Measurements from ENCODE around the gene LAGE3. TPM values are rescaled to one million over a fixed set of nuclear protein-coding genes. Genes with fewer than 3 reads are reported as not detected.
"Not testable (repeated sequence)": the region's sequence is repeated elsewhere in the genome, so short reads cannot be mapped to it uniquely, and the experiment has no call there.

The LAGE3 gene
- polyA plus RNA-seq, 1 donor: 13.6 TPM

DNA sequence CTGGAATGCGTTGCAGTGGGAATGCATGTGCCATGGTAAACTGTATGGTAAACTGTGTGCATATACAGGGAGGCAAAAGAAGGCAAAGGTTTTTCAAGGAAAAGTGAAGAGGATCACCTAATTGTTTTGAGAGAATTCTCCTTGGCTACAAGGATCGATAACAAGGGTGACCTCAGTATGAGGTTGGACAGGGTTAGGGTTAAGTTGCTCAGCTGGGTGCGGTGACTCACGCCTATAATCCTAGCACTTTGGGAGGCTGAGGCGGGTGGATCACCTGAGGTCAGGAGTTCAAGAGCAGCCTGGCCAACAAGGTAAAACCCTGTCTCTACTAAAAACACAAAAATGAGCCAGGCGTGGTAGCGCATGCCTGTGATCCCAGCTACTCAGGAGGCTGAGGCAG is 22.3 kb upstream of the LAGE3 start:
- DNase-seq: not testable (repeated sequence)

DNA sequence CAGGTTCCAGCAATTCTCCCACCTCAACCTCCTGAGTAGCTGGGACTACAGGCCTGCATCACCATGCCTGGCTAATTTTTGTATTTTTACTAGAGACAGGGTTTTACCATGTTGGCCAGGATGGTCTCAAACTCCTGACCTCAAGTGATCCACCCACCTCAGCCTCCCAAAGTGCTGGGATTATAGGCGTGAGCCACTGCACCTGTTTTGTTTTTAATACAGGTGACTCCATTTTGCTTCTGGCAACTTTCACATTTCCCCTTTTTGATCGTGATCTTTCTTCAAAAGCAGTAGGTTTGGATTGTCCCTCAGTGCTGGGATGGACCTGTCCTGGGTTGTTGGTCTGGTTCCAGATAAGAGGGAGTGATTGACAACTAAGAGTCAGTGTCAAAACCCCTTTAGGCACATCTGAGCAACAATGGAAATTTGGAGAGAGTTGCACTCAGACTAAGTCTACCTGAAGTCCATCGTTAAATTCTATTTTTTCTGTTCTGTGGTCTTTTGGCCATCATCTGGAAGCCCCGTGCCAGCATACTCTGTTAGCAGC is 17.6 kb upstream of the LAGE3 start:
- not testable (repeated sequence) for DNase-seq

GRCh38 chrX:154495472-154495922 is 16.4 kb upstream of the LAGE3 start:
- no peak for DNase-seq

DNA sequence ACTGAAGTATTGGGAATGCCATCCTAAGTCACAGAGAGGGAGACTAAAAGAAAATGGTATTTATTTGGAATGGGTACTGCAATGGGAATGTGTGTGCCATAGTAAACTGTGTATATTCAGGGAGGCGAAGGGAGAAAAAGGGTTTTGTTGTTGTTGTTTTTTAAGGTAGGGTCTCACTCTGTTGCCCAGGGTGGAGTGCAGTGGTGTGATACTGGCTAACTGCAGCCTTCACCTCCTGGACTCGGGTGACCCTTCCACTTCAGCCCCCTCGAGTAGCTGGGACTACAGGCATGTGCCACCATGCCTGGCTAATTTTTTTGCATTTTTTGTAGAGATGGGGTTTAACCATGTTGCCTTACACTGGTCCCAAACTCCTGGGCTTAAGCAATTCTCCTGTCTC is 15.6 kb upstream of the LAGE3 start:
- DNase-seq: no peak

DNA sequence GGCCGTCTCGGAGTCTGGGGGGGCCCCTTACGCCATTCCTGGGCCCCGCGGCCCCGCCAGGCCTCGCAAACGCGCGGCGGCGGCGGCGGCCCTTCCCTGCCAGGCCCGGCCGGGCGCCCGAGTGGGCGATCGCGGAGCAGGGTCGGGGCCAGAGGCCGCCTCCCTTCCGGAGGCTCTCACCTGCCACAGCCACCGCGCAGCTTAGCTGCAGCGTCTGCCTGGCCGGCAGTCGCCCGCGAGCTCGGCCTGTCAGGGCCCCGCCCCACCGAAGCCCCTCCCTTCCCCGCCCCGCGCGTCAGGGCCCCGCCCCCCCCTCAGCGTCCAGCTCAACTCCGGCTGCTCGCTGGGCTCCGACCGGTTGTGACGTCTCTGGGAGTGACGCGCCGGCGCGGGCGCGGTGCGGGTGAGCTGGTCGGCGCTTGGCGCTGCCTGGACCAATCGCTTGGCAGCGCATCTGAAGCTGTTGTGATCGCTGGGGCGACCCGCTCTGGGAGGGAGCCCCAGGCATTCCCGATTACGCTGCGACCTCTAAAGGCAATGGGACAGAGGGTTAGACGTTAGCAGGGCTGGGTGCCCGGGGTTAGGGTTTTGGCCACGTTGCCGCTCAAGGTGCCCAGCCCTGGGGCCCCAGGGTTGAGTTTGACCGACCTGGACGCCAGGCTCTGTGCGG is 11.5 kb upstream of the LAGE3 start, which contains the start of gene SLC10A3:
TSS of gene SLC10A3 (minus strand) at position 216 of the 670 bp plus-strand sequence. CDS start 1,689 bp downstream, outside the sequence.
- DNase-seq: peak; percentile 90

DNA sequence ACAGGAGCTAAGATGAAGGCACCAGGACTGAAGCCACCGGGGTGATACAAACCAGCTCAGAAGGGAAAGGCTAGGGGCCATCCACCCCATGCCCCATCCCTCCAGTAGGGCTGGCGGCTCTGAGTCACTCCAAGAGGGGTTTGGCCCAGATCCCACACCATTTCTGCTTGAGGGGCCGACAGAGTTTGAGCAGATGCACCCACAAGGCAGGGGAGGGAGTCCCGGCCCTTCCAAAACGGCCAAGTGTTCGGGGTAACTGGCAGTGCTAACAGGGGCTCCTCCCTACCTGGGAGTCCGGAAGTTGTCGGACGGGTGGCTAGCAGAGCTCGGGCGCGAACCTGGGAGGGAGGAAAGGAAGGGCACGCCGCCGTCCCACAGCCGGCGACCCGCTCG is 10.9 kb upstream of the LAGE3 start:
- no peak for DNase-seq

- DNase-seq: no peak
Observed at GRCh38 chrX:154489182-154489581, 10.1 kb upstream of the LAGE3 start.

DNA sequence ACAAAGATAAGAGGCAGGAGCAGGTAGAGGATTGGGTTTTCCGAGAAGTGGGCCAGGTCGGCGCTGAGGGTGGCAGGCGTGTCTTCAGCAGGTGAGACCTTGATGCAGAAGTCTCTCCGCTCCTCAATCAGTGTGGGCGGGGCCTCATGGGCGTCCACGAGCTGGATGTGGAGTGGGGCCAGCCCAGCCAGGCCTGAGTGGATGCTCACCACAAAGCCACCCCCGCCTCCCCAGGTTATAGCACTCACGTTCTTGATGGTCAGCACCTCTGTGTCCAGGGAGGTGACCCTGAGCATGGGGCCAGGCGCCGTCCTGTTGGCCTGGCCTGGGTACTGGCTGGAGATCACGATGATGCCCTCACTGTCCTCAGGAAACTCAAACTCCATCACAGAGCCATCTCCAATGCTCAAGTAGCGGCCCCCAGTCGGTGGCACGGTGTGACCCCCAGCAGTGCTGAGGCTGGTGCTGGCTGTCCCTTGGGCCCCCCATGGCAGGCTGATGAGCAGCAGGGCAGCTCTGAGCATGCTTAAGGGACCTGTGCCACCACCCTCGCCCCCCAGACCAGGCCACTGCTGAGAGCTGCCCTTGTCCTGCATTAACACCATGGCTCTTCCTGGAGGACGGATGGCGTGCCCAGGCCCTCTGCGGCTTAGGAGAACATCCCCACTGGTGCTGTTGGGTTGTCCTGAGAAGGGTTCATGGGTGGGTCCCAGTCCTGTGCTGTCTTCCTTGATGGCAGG is 9.4 kb upstream of the LAGE3 start:
- DNase-seq: no peak

DNA sequence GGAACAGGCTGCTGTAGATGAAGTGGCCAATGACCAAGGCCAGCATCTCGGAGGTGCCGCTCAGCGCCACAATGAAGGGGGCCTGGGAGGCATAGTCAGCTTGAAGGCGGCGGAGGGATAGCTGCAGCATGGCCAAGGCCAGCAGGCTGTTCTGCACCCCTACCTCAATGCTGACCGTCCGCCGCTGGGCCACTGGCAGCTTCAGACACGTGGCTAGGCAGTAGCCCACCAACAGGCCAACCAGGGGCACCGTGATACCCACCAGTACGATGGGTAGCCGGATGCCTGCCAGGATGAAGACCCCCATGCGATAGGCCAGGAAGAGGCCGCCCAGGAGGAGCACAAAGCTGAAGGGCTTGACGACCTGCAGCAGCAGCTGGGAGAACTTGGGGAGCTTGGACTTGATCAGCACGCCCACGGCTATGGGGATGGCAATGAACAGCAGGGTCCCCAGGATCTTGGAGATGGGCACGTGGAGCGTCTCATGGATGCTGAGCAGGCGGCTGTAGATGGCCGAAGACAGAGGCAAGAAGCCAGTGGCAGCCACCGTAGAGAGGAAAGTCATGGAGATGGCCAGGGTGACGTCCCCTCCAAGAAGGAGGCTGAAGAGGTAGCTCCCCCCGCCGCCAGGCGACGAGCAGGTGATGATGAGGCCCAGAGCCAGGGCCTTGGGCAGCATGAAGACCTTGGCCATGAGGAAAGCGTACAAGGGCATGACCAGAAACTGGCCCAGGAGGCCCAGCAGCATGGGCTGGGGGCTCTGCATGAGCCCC is 8.6 kb upstream of the LAGE3 start:
- DNase-seq: no peak

- DNase-seq: no peak
Observed at GRCh38 chrX:154486396-154487207, 7.5 kb upstream of the LAGE3 start, which contains the start of gene UBL4A. Gene UBL4A, minus strand, starts transcription at chrX:154486615. Its CDS starts 31 bp downstream, at chrX:154486584.

GRCh38 chrX:154486052-154486395 is 6.9 kb upstream of the LAGE3 start:
- no peak for DNase-seq

DNA sequence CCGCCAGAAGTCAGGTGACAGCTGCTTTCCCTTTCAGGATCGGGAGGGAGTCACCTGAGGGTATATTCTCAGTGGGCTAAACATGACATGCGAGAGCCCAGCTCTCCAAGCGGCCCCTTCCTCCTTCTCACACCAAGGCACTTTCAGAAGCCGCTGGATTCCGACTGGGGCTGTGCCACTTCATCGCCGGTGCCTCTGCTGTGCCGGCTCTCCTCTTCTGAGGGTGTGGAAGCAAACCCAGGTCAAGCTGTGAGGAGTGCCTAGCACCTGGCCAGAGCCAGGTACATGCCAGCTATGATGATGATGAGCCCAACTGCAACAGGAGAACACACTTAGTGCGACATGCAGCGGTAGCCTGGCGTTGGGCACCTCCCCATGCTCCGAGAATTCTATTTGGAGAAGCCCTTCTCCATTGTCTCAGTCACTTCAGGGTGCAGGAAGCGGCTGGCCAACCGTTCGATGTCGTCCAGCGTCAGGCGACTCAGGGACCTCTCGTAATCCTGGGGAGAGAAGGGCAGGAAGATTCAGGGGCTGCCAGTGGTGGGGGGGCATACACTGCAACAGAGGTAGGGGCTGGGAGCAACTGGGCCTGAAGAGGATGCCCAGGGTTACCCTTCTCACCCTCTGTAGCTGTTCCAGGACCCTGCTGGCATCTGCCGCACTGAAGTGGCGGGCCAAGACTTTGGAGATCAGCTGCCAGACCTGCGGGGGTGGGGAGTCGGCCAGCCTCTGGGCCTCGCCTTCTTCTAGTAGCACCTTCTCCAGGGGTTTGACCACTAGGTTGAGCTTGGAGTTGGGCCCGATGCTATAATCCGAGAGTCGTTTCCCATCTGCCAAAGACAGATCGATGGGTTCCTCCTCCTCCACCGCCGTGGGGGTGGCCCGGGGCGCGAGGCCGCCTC is 6.3 kb upstream of the LAGE3 start:
- no peak for DNase-seq

- no peak for DNase-seq
Observed at GRCh38 chrX:154484255-154485149, 5.4 kb upstream of the LAGE3 start.

DNA sequence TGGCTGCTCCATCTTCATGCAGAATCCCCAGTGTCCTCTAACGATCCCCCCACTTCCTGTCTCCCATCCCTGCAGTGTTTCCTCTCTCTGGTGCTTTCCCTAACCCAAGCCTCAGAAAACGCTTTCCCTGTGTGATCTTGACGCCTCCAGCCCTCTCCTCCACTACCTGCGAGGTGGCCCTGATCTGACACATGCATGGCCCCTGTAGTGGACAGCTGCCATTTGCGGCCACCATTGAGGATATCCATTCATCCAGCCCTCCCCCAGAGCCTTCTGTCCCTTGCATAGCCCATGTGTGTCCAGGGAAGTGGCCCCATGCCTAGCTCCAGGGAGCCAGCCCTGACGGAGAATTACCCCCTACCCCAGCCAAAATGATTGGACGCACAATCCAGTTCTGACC is 4.2 kb upstream of the LAGE3 start:
- no peak for DNase-seq

- no peak for DNase-seq
Observed at GRCh38 chrX:154482786-154483185, 3.7 kb upstream of the LAGE3 start.

- DNase-seq: no peak
Observed at GRCh38 chrX:154481911-154482601, 3.0 kb upstream of the LAGE3 start.

DNA sequence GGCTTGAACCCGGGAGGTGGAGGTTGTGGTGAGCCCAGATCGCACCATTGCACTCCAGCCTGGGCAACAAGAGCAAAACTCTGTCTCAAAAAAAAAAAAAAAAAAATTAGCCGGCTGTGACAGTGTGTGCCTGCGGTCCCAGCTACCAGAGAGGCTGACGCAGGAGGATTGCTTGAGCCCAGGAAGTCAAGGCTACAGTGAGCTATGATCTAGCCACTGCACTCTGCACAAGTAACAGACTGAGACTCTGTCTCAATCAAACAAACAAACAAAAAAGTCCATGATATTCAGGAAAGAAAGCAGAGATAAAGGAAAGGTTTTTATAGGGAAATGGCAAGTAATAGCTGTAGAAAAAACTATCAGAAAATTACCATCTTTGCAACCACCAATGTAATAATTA is 2.1 kb upstream of the LAGE3 start:
- no peak for DNase-seq

- DNase-seq: no peak
Observed at GRCh38 chrX:154477891-154478477, 1.1 kb downstream of the LAGE3 start.

DNA sequence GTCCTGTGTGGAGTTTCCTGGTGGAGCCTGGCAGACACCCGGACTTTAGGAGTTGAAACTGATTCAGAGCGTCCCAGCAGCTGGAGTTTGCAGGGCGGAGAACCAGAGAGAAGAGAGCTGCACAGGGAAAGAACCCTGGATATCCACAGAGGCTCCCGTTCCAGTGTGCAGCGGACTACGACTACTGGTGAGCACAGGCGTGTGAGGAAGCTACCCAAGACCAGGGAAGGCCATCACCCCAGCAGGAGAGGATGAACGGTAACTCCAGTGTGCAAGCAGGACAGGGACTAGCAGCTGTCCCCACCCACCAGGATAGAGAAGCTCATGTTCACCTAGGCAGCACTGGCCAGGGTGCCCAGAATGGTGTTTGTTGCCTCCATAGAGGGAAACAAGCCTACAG is 2.3 kb downstream of the LAGE3 start:
- no peak for DNase-seq
